ENCODE data around the gene NT5DC3. TPM values are rescaled to one million over a fixed set of nuclear protein-coding genes. Genes with fewer than 3 reads are reported as not detected.

Gene NT5DC3
- total and polyA plus RNA-seq, 2 donors (not counting 3 experiments of a cell fraction or from before 2014, with no cell fraction given): 1.5 to 6.7 TPM

DNA sequence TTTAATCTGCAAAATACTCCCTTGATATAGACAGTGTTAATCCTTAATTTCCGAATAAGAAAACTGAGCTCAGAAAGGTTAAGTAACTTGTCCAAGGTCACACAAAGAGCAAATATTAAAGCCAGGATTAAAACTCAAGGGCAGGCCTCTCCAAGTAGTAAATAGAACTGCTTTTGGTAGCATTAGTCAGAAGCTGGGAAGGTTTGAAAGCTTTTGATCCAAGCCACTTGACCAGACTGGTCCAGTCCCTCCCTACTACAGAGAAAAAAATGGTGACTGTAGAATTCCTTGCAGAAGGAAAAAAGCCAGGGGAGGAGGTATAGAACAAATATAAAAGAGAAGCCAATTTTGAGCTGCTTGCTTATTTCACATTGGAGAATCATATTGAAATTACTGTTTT, 111.5 kb downstream of the NT5DC3 start:
- Histone ChIP-seq H3K4me1 (ENCODE audit: control insufficient read depth, extremely low read depth, insufficient read depth, low read length) (no peaks in the 10 kb centered on the region), H3K9ac (replicated peaks; ENCODE audit: extremely low read depth, insufficient read depth, low read length) (no peak overlapping the region), H3K4me2 (ENCODE audit: insufficient read depth, low read length) (no peak overlapping the region), H3K79me2 (ENCODE audit: control insufficient read depth, insufficient read depth, low read length) (no peaks in the 10 kb centered on the region), H3K9me1 (replicated peaks; ENCODE audit: control insufficient read depth, extremely low read depth, insufficient read depth, low read length) (no peaks in the 10 kb centered on the region), H3K4me3 (replicated peaks in 1 of 3; ENCODE audit: insufficient read depth in 1 of 3, low read depth in 1 of 3, low read length in 3 of 3) (no peak overlapping the region), H3K9me3 (replicated peaks; ENCODE audit: control insufficient read depth, insufficient read depth, low read length) (no peaks in the 10 kb centered on the region), H2AFZ (ENCODE audit: low read depth, low read length) (no peak overlapping the region), H3K36me3 (ENCODE audit: control insufficient read depth in 2 of 2, extremely low read depth in 1 of 2, insufficient read depth in 2 of 2, low read length in 2 of 2) (no peaks in the 10 kb centered on the region), H3K27ac (ENCODE audit: insufficient read depth, low read depth, low read length) (no peak overlapping the region), H4K20me1 (replicated peaks; ENCODE audit: control insufficient read depth, extremely low read depth, insufficient read depth, low read length) (no peaks in the 10 kb centered on the region), H3K27me3 (ENCODE audit: control insufficient read depth in 2 of 2, insufficient read depth in 2 of 2, low read length in 2 of 2) (peaks cover 0 to 2% of the 10 kb centered on the region in 2 experiments)
- POLR2A ChIA-PET: no interaction called here
- FAIRE-seq (no peak), DNase-seq (ENCODE audit: low read depth, low spot score) (no peak)
- BruUV-seq (replicated peaks): no TSS peak
- TF ChIP-seq POLR2AphosphoS5 (IDR thresholded peaks at IDR 0.05; ENCODE audit: insufficient read depth, low read depth, low read length) (no peak), EZH2 (IDR thresholded peaks at IDR 0.05; ENCODE audit: borderline replicate concordance, low read depth, low read length, severe bottlenecking) (no peak), FOS (IDR thresholded peaks at IDR 0.05; ENCODE audit: borderline replicate concordance, insufficient read depth, low read length) (no peak), MYC (IDR thresholded peaks at IDR 0.05; ENCODE audit: low read depth, low read length) (no peak), POLR2A (IDR thresholded peaks at IDR 0.05; ENCODE audit: low read depth, low read length) (no peak), JUN (IDR thresholded peaks at IDR 0.05; ENCODE audit: borderline replicate concordance, insufficient read depth, insufficient read length, low read depth) (no peak)
- TF ChIP-seq, protein P1, sequence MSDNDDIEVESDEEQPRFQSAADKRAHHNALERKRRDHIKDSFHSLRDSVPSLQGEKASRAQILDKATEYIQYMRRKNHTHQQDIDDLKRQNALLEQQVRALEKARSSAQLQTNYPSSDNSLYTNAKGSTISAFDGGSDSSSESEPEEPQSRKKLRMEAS (IDR thresholded peaks at IDR 0.05; ENCODE audit: insufficient read depth, insufficient read length): no peak
- dilution Hi-C loops (cut with MboI; ENCODE audit: extremely low pct_ligation_motif_present, low sequenced_read_pairs) (no loop called here), intact Hi-C loops (cut with micrococcal nuclease) (no loop called here)
- CTCF ChIA-PET: interaction anchor here (1.0 kb wide), 1 partner anchor 10 kb away, joined by 3 read pairs; no protein-coding TSS in a partner anchor

DNA sequence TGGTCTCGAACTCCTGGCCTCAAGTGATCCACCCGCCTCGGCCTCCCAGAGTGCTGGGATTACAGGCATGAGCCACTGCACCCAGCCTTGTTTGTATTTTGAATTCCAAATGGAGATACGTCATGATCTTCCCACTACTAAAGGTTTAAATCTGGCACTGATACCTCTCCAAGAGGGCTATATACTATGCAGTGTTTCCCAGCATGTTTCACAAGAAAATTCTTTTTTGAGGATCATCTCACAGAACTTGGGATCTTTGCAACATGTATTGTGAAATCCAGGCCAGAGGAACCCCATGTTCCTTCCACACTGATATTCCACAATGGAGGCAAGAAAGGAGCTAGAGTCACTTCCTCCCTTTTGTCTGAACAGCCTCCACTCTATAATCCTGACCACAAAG, 112.7 kb downstream of the NT5DC3 start:
- Histone ChIP-seq H3K79me2 (ENCODE audit: control insufficient read depth, insufficient read depth, low read length) (no peaks in the 10 kb centered on the region), H3K36me3 (ENCODE audit: control insufficient read depth in 2 of 2, extremely low read depth in 1 of 2, insufficient read depth in 2 of 2, low read length in 2 of 2) (no peaks in the 10 kb centered on the region), H3K4me1 (ENCODE audit: control insufficient read depth, extremely low read depth, insufficient read depth, low read length) (no peaks in the 10 kb centered on the region), H3K27ac (ENCODE audit: insufficient read depth, low read depth, low read length) (no peak overlapping the region), H2AFZ (ENCODE audit: low read depth, low read length) (no peak overlapping the region), H3K9me3 (replicated peaks; ENCODE audit: control insufficient read depth, insufficient read depth, low read length) (no peaks in the 10 kb centered on the region), H3K4me2 (ENCODE audit: insufficient read depth, low read length) (no peak overlapping the region), H3K27me3 (ENCODE audit: control insufficient read depth in 2 of 2, insufficient read depth in 2 of 2, low read length in 2 of 2) (no peaks in the 10 kb centered on the region), H4K20me1 (replicated peaks; ENCODE audit: control insufficient read depth, extremely low read depth, insufficient read depth, low read length) (no peaks in the 10 kb centered on the region), H3K9ac (replicated peaks; ENCODE audit: extremely low read depth, insufficient read depth, low read length) (no peak overlapping the region), H3K4me3 (replicated peaks in 1 of 3; ENCODE audit: insufficient read depth in 1 of 3, low read depth in 1 of 3, low read length in 3 of 3) (no peak overlapping the region), H3K9me1 (replicated peaks; ENCODE audit: control insufficient read depth, extremely low read depth, insufficient read depth, low read length) (no peaks in the 10 kb centered on the region)
- CTCF ChIA-PET: interaction anchor here (1.0 kb wide), 1 partner anchor 12 kb away, joined by 3 read pairs; no protein-coding TSS in a partner anchor
- FAIRE-seq (no peak), DNase-seq (ENCODE audit: low read depth, low spot score) (no peak)
- dilution Hi-C loops (cut with MboI; ENCODE audit: extremely low pct_ligation_motif_present, low sequenced_read_pairs): no loop called here
- TF ChIP-seq EZH2 (IDR thresholded peaks at IDR 0.05; ENCODE audit: borderline replicate concordance, low read depth, low read length, severe bottlenecking) (no peak), FOS (IDR thresholded peaks at IDR 0.05; ENCODE audit: borderline replicate concordance, insufficient read depth, low read length) (no peak), GATA2 (IDR thresholded peaks at IDR 0.05; ENCODE audit: insufficient read depth, insufficient read length, low read depth, low read length) (no peak), POLR2AphosphoS5 (IDR thresholded peaks at IDR 0.05; ENCODE audit: insufficient read depth, low read depth, low read length) (no peak), JUN (IDR thresholded peaks at IDR 0.05; ENCODE audit: borderline replicate concordance, insufficient read depth, insufficient read length, low read depth) (no peak), POLR2A (IDR thresholded peaks at IDR 0.05; ENCODE audit: low read depth, low read length) (no peak), MYC (IDR thresholded peaks at IDR 0.05; ENCODE audit: low read depth, low read length) (no peak)
- TF ChIP-seq, protein P2, sequence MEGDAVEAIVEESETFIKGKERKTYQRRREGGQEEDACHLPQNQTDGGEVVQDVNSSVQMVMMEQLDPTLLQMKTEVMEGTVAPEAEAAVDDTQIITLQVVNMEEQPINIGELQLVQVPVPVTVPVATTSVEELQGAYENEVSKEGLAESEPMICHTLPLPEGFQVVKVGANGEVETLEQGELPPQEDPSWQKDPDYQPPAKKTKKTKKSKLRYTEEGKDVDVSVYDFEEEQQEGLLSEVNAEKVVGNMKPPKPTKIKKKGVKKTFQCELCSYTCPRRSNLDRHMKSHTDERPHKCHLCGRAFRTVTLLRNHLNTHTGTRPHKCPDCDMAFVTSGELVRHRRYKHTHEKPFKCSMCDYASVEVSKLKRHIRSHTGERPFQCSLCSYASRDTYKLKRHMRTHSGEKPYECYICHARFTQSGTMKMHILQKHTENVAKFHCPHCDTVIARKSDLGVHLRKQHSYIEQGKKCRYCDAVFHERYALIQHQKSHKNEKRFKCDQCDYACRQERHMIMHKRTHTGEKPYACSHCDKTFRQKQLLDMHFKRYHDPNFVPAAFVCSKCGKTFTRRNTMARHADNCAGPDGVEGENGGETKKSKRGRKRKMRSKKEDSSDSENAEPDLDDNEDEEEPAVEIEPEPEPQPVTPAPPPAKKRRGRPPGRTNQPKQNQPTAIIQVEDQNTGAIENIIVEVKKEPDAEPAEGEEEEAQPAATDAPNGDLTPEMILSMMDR (IDR thresholded peaks at IDR 0.05; ENCODE audit: extremely low read depth in 1 of 2, insufficient read depth in 1 of 2, low read depth in 1 of 2, low read length in 2 of 2): no peak
- TF ChIP-seq, protein P1 (IDR thresholded peaks at IDR 0.05; ENCODE audit: insufficient read depth, insufficient read length): no peak
- intact Hi-C loops (cut with micrococcal nuclease): no loop called here
- BruUV-seq (replicated peaks): no TSS peak
- POLR2A ChIA-PET: no interaction called here

Data from endothelial cell of umbilical vein (primary cell).